WTC11 (cell line): Measurements from ENCODE around the gene NOP16.

ENCODE experiments used
- ARID4B ChIP-seq: sonication (generic); formaldehyde crosslinking; IDR thresholded peaks from 2 replicates; pipeline ENCODE4 v1.8.0; 2023; ENCODE audit warnings: missing genetic modification reagents, mild to moderate bottlenecking, borderline replicate concordance
- ATF2 ChIP-seq: sonication (generic); formaldehyde crosslinking; IDR thresholded peaks from 2 replicates; pipeline ENCODE4 v1.8.1; 2022; ENCODE audit warnings: low read depth, missing genetic modification reagents, borderline replicate concordance
- CTCF ChIP-seq: fragments of 200-600 bp; IDR thresholded peaks from 2 replicates; pipeline ENCODE4 v1.8.0; 2022; ENCODE audit warnings: antibody characterized with exemption
- E2F1 ChIP-seq: sonication (generic); formaldehyde crosslinking; IDR thresholded peaks from 2 replicates; pipeline ENCODE4 v1.8.0; 2022; ENCODE audit warnings: mild to moderate bottlenecking, missing genetic modification reagents
- ESRRA ChIP-seq: sonication (generic); formaldehyde crosslinking; IDR thresholded peaks from 2 replicates; pipeline ENCODE4 v1.8.1; 2022; ENCODE audit warnings: mild to moderate bottlenecking, missing genetic modification reagents, borderline replicate concordance
- FOXJ3 ChIP-seq: sonication (generic); formaldehyde crosslinking; IDR thresholded peaks from 2 replicates; pipeline ENCODE4 v1.9.0; 2021; ENCODE audit warnings: missing genetic modification reagents, mild to moderate bottlenecking, borderline replicate concordance
- FOXP4 ChIP-seq: sonication (generic); formaldehyde crosslinking; IDR thresholded peaks from 2 replicates; pipeline ENCODE4 v1.8.0; 2022; ENCODE audit warnings: mild to moderate bottlenecking, missing genetic modification reagents
- NFE2L1 ChIP-seq: sonication (generic); formaldehyde crosslinking; IDR thresholded peaks from 2 replicates; pipeline ENCODE4 v1.8.1; 2023; ENCODE audit warnings: missing genetic modification reagents
- OVOL2 ChIP-seq: fragments of 250-450 bp; sonication (Bioruptor Pico); IDR thresholded peaks from 2 replicates; pipeline ENCODE4 v1.9.0; 2021; ENCODE audit warnings: mild to moderate bottlenecking, borderline replicate concordance
- PRDM15 ChIP-seq: sonication (generic); formaldehyde crosslinking; IDR thresholded peaks from 2 replicates; pipeline ENCODE4 v1.8.0; 2022; ENCODE audit warnings: missing genetic modification reagents
- TP53 ChIP-seq: sonication (generic); formaldehyde crosslinking; IDR thresholded peaks from 2 replicates; pipeline ENCODE4 v1.8.1; 2023; ENCODE audit warnings: mild to moderate bottlenecking, missing genetic modification reagents
- USF2 ChIP-seq: sonication (generic); formaldehyde crosslinking; IDR thresholded peaks from 2 replicates; pipeline ENCODE4 v1.8.1; 2023; ENCODE audit warnings: mild to moderate bottlenecking, missing genetic modification reagents, moderate library complexity

GRCh38 chr5:176397736-176398420 is 9.5 kb upstream of the NOP16 start:
- no peak for TF ChIP-seq ESRRA (CRISPR knock-in tag)
- no peak for TF ChIP-seq ATF2 (CRISPR knock-in tag)
- no peak for TF ChIP-seq E2F1 (CRISPR knock-in tag)
- no peak for TF ChIP-seq CTCF
- TF ChIP-seq NFE2L1 (CRISPR knock-in tag), result no peak
- TF ChIP-seq FOXJ3, result no peak
- TF ChIP-seq PRDM15 (CRISPR knock-in tag), result no peak
- TF ChIP-seq TP53 (CRISPR knock-in tag), result no peak
- TF ChIP-seq FOXP4 (CRISPR knock-in tag), result no peak
- TF ChIP-seq OVOL2 (CRISPR knock-in tag), result no peak
- TF ChIP-seq USF2, result no peak
- TF ChIP-seq ARID4B (CRISPR knock-in tag), result no peak
